CD4-positive, alpha-beta T cell treated with Interleukin-10 for 1 hour (primary cell): ENCODE measurements around the gene KRTAP5-4.
A peak's percentile ranks its signal among the peaks of the same experiment; 100 is the strongest.
"Not testable (repeated sequence)": the region's sequence is repeated elsewhere in the genome, so short reads cannot be mapped to it uniquely, and the experiment has no call there.

ENCODE experiments used
- DNase-seq: peaks from one replicate; pipeline ENCODE4 v3.0.0-alpha.2; 2020

KRTAP5-4 gene

GRCh38 chr11:1652771-1653540, 31.0 kb upstream of the KRTAP5-4 start:
- DNase-seq: peak; percentile 75

- no peak for DNase-seq
These were observed 30.5 kb upstream of the KRTAP5-4 start for GRCh38 chr11:1652442-1652770.

- no peak for DNase-seq
These were observed 30.1 kb upstream of the KRTAP5-4 start for GRCh38 chr11:1652026-1652425.

- no peak for DNase-seq
These were observed 29.6 kb upstream of the KRTAP5-4 start for GRCh38 chr11:1651411-1651980.

- DNase-seq: no peak
These were observed 29.0 kb upstream of the KRTAP5-4 start for GRCh38 chr11:1650918-1651262.

- no peak for DNase-seq
These were observed 28.3 kb upstream of the KRTAP5-4 start for GRCh38 chr11:1650034-1650917.

- no peak for DNase-seq
These were observed 26.9 kb upstream of the KRTAP5-4 start for GRCh38 chr11:1648653-1649420.

GRCh38 chr11:1647901-1648652, 26.1 kb upstream of the KRTAP5-4 start:
- no peak for DNase-seq

GRCh38 chr11:1646540-1646939, 24.6 kb upstream of the KRTAP5-4 start:
- DNase-seq: not testable (repeated sequence)

GRCh38 chr11:1645357-1645821, 23.5 kb upstream of the KRTAP5-4 start:
- no peak for DNase-seq

- no peak for DNase-seq
These were observed 22.8 kb upstream of the KRTAP5-4 start for GRCh38 chr11:1644601-1645356.

GRCh38 chr11:1643146-1643690, 21.3 kb upstream of the KRTAP5-4 start:
- DNase-seq: no peak

GRCh38 chr11:1642288-1643145, 20.6 kb upstream of the KRTAP5-4 start:
- no peak for DNase-seq

- DNase-seq: no peak
These were observed 19.2 kb upstream of the KRTAP5-4 start for GRCh38 chr11:1641096-1641495.

GRCh38 chr11:1640076-1640946, 18.4 kb upstream of the KRTAP5-4 start:
- DNase-seq: peak; percentile 11

GRCh38 chr11:1639666-1640065, 17.7 kb upstream of the KRTAP5-4 start:
- DNase-seq: no peak

- DNase-seq: no peak
These were observed 17.2 kb upstream of the KRTAP5-4 start for GRCh38 chr11:1639102-1639620.

- DNase-seq: no peak
These were observed 16.4 kb upstream of the KRTAP5-4 start for GRCh38 chr11:1638344-1638743.

GRCh38 chr11:1637628-1638027, 15.7 kb upstream of the KRTAP5-4 start:
- DNase-seq: no peak
